A673 (cell line): ENCODE data around the gene FSTL5.

Experiments used
- EZH2 ChIP-seq: fragments of 200-600 bp; sonication (generic); IDR thresholded peaks from 2 replicates; pipeline ENCODE4 v1.6.1; 2017; ENCODE audit warnings: borderline replicate concordance, low read depth, mild to moderate bottlenecking, mixed read lengths, antibody characterized with exemption, low read length; ENCODE audit not compliant: poor library complexity, severe bottlenecking
- TF ChIP-seq, protein P1 (sequence below): fragments of 300-800, 200-600 bp; sonication (generic); conservative IDR thresholded peaks from 2 replicates; pipeline ENCODE4 v1.5.1; 2017; ENCODE audit warnings: low read depth, mild to moderate bottlenecking, antibody characterized with exemption, low read length, moderate library complexity, mixed read lengths

DNA sequence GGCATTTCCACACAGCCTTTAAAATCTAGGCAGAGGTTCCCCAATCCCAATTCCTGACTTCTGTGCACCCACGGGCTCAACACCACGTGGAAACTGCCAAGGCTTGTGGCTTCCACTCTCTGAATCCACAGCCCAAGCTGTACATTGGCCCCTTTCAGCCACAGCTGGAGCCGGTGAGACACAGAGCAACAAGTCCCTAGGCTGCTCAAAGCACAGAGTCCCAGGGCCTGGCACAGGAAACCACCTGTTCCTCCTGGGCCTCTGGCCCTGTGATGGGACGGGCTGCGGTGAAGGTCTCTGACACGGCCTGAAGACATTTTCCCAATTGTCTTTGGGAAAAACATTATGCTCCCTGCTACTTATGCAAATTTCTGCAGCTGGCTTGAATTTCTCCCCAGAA is 500.0 kb downstream of the FSTL5 start:
- TF ChIP-seq, protein P1, sequence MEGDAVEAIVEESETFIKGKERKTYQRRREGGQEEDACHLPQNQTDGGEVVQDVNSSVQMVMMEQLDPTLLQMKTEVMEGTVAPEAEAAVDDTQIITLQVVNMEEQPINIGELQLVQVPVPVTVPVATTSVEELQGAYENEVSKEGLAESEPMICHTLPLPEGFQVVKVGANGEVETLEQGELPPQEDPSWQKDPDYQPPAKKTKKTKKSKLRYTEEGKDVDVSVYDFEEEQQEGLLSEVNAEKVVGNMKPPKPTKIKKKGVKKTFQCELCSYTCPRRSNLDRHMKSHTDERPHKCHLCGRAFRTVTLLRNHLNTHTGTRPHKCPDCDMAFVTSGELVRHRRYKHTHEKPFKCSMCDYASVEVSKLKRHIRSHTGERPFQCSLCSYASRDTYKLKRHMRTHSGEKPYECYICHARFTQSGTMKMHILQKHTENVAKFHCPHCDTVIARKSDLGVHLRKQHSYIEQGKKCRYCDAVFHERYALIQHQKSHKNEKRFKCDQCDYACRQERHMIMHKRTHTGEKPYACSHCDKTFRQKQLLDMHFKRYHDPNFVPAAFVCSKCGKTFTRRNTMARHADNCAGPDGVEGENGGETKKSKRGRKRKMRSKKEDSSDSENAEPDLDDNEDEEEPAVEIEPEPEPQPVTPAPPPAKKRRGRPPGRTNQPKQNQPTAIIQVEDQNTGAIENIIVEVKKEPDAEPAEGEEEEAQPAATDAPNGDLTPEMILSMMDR: no peak
- TF ChIP-seq EZH2: no peak
